ENCODE results near the gene DLGAP1. TPM values are rescaled to one million over a fixed set of nuclear protein-coding genes. Genes with fewer than 3 reads are reported as not detected.

The DLGAP1 gene
- total and polyA plus RNA-seq, 7 donors: 0.13 to 2.6 (median 1.3) TPM; not detected in 1

GRCh38 chr18:3526421-3527354 lies 928.4 kb downstream of the DLGAP1 start:
- Histone ChIP-seq H3K4me1 (no peaks in the 10 kb centered on the region), H3K27ac (no peak overlapping the region), H3K36me3 (no peaks in the 10 kb centered on the region), H3K9me3 (peaks cover 0 to 7% (median 1%) of the 10 kb centered on the region in 4 donors), H3K4me3 (no peak overlapping the region), H3K27me3 (no peaks in the 10 kb centered on the region)
- 31 to 52% methylated on average over 13 of the region's 13 CpGs for WGBS, 2 donors
- intact Hi-C loops (cut with DNase I): no loop called here
- DNase-seq: no peak
- no peak for TF ChIP-seq CTCF (IDR thresholded peaks at IDR 0.05)
- no peak for TF ChIP-seq EP300 (IDR thresholded peaks at IDR 0.05)
- TF ChIP-seq POLR2A (IDR thresholded peaks at IDR 0.05): no peak
- no peak for TF ChIP-seq POLR2AphosphoS5 (IDR thresholded peaks at IDR 0.05)

- no peaks in the 10 kb centered on the region for H3K4me1 ChIP-seq
- TF ChIP-seq POLR2AphosphoS5 (IDR thresholded peaks at IDR 0.05): no peak
- TF ChIP-seq EP300 (IDR thresholded peaks at IDR 0.05): no peak
- no peak for TF ChIP-seq CTCF (IDR thresholded peaks at IDR 0.05)
- DNase-seq: no peak
- H3K36me3 ChIP-seq: no peaks in the 10 kb centered on the region
- WGBS, 2 donors: 60 to 84% methylated on average over 10 of the region's 10 CpGs
- H3K27ac ChIP-seq: no peak overlapping the region
- peaks cover 0 to 7% (median 1%) of the 10 kb centered on the region in 4 donors for H3K9me3 ChIP-seq
- no peak overlapping the region for H3K4me3 ChIP-seq
- H3K27me3 ChIP-seq: no peaks in the 10 kb centered on the region
- intact Hi-C loops (cut with DNase I): no loop called here
Measured at GRCh38 chr18:3525870-3526420, 929.2 kb downstream of the DLGAP1 start.

GRCh38 chr18:3524706-3525105 lies 930.4 kb downstream of the DLGAP1 start:
- no peaks in the 10 kb centered on the region for H3K4me1 ChIP-seq
- intact Hi-C loops (cut with DNase I): no loop called here
- no peaks in the 10 kb centered on the region for H3K27me3 ChIP-seq
- H3K4me3 ChIP-seq: no peak overlapping the region
- H3K36me3 ChIP-seq: no peaks in the 10 kb centered on the region
- no peak for TF ChIP-seq POLR2A (IDR thresholded peaks at IDR 0.05)
- TF ChIP-seq POLR2AphosphoS5 (IDR thresholded peaks at IDR 0.05): no peak
- no peak for TF ChIP-seq CTCF (IDR thresholded peaks at IDR 0.05)
- no peak for TF ChIP-seq EP300 (IDR thresholded peaks at IDR 0.05)
- H3K9me3 ChIP-seq: peaks cover 0 to 7% (median 1%) of the 10 kb centered on the region in 4 donors
- 86 to 87% methylated on average over 5 of the region's 5 CpGs for WGBS, 2 donors
- no peak overlapping the region for H3K27ac ChIP-seq
- DNase-seq: no peak

GRCh38 chr18:3520230-3521085 lies 934.6 kb downstream of the DLGAP1 start:
- Histone ChIP-seq H3K9me3 (peaks cover 0 to 7% (median 1%) of the 10 kb centered on the region in 4 donors), H3K4me3 (no peak overlapping the region), H3K4me1 (no peaks in the 10 kb centered on the region), H3K27ac (no peak overlapping the region), H3K36me3 (no peaks in the 10 kb centered on the region), H3K27me3 (no peaks in the 10 kb centered on the region)
- intact Hi-C loops (cut with DNase I): no loop called here
- DNase-seq: no peak
- TF ChIP-seq CTCF (IDR thresholded peaks at IDR 0.05): no peak
- no peak for TF ChIP-seq POLR2AphosphoS5 (IDR thresholded peaks at IDR 0.05)
- TF ChIP-seq EP300 (IDR thresholded peaks at IDR 0.05): no peak
- no peak for TF ChIP-seq POLR2A (IDR thresholded peaks at IDR 0.05)
- 85 to 89% methylated on average over 11 of the region's 11 CpGs for WGBS, 2 donors
